Smooth muscle cell (in vitro differentiated cells): ENCODE measurements around the gene MEN1. TPM values are rescaled to one million over a fixed set of nuclear protein-coding genes. Genes with fewer than 3 reads are reported as not detected.

Source experiments
- DNase-seq: peaks from one replicate; lab custom pipeline; 2025; ENCODE audit not compliant: unreplicated experiment; lab: John Stamatoyannopoulos, UW
- H2AFZ ChIP-seq: fragments of 200-600 bp; sonication (generic); 2 replicates; pipeline ENCODE4 v1.6.0; 2016; ENCODE audit warnings: antibody characterized with exemption, low read depth, mild to moderate bottlenecking
- H3F3A ChIP-seq: fragments of 200-600 bp; sonication (generic); 2 replicates; pipeline ENCODE4 v1.6.0; 2017; ENCODE audit warnings: antibody characterized with exemption, low read depth
- H3K27ac ChIP-seq: fragments of 200-600 bp; sonication (generic); 2 replicates; pipeline ENCODE4 v1.5.1; 2016; ENCODE audit warnings: low read depth, mild to moderate bottlenecking
- H3K27me3 ChIP-seq: fragments of 200-600 bp; sonication (generic); 2 replicates; pipeline ENCODE4 v1.6.1; 2016; ENCODE audit warnings: low read depth, mild to moderate bottlenecking
- H3K36me3 ChIP-seq: fragments of 200-600 bp; sonication (generic); 2 replicates; pipeline ENCODE4 v1.5.1; 2016; ENCODE audit warnings: low read depth
- H3K4me1 ChIP-seq: fragments of 200-600 bp; sonication (generic); 2 replicates; pipeline ENCODE4 v1.5.1; 2016; ENCODE audit warnings: low read depth
- H3K4me2 ChIP-seq: fragments of 200-600 bp; sonication (generic); 2 replicates; pipeline ENCODE4 v1.6.0; 2016; ENCODE audit warnings: mild to moderate bottlenecking
- H3K4me3 ChIP-seq: fragments of 200-600 bp; sonication (generic); 2 replicates; pipeline ENCODE4 v1.5.1; 2016; ENCODE audit warnings: mild to moderate bottlenecking
- H3K79me2 ChIP-seq: fragments of 200-600 bp; sonication (generic); 2 replicates; pipeline ENCODE4 v1.6.0; 2016; ENCODE audit warnings: low read depth, mild to moderate bottlenecking
- H3K9ac ChIP-seq: fragments of 200-600 bp; sonication (generic); 2 replicates; pipeline ENCODE4 v1.6.0; 2016; ENCODE audit warnings: low read depth
- H3K9me3 ChIP-seq: fragments of 200-600 bp; sonication (generic); replicated peaks from 2 replicates; pipeline ENCODE4 v1.5.1; 2016; ENCODE audit warnings: low read depth
- H4K20me1 ChIP-seq: fragments of 200-600 bp; sonication (generic); 2 replicates; pipeline ENCODE4 v1.6.0; 2016; ENCODE audit warnings: low read depth
- CTCF ChIP-seq: fragments of 200-600 bp; sonication (generic); IDR thresholded peaks from 2 replicates; pipeline ENCODE4 v1.5.1; 2017; ENCODE audit warnings: borderline replicate concordance, mild to moderate bottlenecking, antibody characterized with exemption; ENCODE audit not compliant: insufficient read depth, poor library complexity, severe bottlenecking
- WGBS: methylation state at CpG from one replicate; pipeline ENCODE4 v1.1.7; 2016; ENCODE audit warnings: low lambda C conversion rate; 5-methylcytosine and 5-hydroxymethylcytosine counted together
- polyA plus RNA-seq: library from polyadenylated mRNA; unstranded; fragments of >200 nt; fragmentation: Nextera tagmentation; extraction: Ambion mirVana; gene quantifications from 2 replicates; pipeline ENCODE4 v1.2.1, GENCODE V29; 2016
- total RNA-seq: library from RNA; depleted of rRNA; stranded (reverse); fragments of >200 nt; gene quantifications from 2 replicates; pipeline ENCODE4 v1.2.3, GENCODE V29; 2014

The MEN1 gene
- total and polyA plus RNA-seq, 2 experiments from 2014 or later, result 11.6 to 37.3 TPM

GRCh38 chr11:64788321-64789215 is 21.8 kb downstream of the MEN1 start:
- Histone ChIP-seq H2AFZ (no peak overlapping the region), H3K27ac (no peak overlapping the region), H3K79me2 (no peaks in the 10 kb centered on the region), H3K27me3 (no peaks in the 10 kb centered on the region), H4K20me1 (no peaks in the 10 kb centered on the region), H3K4me1 (no peaks in the 10 kb centered on the region), H3F3A (no peaks in the 10 kb centered on the region), H3K9me3 (no peaks in the 10 kb centered on the region), H3K9ac (no peak overlapping the region), H3K4me3 (no peak overlapping the region), H3K36me3 (no peaks in the 10 kb centered on the region), H3K4me2 (no peak overlapping the region)
- WGBS, result 91% methylated on average over 9 of the region's 9 CpGs
- no peak for TF ChIP-seq CTCF
- DNase-seq, result no peak

GRCh38 chr11:64787526-64788320 is 22.6 kb downstream of the MEN1 start:
- H3F3A ChIP-seq, result no peaks in the 10 kb centered on the region
- TF ChIP-seq CTCF, result peak; percentile 68
- no peaks in the 10 kb centered on the region for H3K4me1 ChIP-seq
- H3K79me2 ChIP-seq, result no peaks in the 10 kb centered on the region
- H3K9ac ChIP-seq, result no peak overlapping the region
- no peaks in the 10 kb centered on the region for H4K20me1 ChIP-seq
- no peak for DNase-seq
- WGBS, result 56% methylated on average over 15 of the region's 15 CpGs
- H3K9me3 ChIP-seq, result no peaks in the 10 kb centered on the region
- no peak overlapping the region for H3K4me3 ChIP-seq
- H3K36me3 ChIP-seq, result no peaks in the 10 kb centered on the region
- no peak overlapping the region for H3K4me2 ChIP-seq
- no peak overlapping the region for H3K27ac ChIP-seq
- H2AFZ ChIP-seq, result no peak overlapping the region
- no peaks in the 10 kb centered on the region for H3K27me3 ChIP-seq

GRCh38 chr11:64786308-64786707 is 24.0 kb downstream of the MEN1 start:
- 92% methylated on average over 10 of the region's 10 CpGs for WGBS
- H3K9me3 ChIP-seq, result no peaks in the 10 kb centered on the region
- no peak for DNase-seq

More at GRCh38 chr11:64786308-64786707, 24.0 kb downstream of the MEN1 start:
- no peak overlapping the region for H2AFZ ChIP-seq
- no peaks in the 10 kb centered on the region for H3K36me3 ChIP-seq
- no peaks in the 10 kb centered on the region for H3F3A ChIP-seq
- no peak overlapping the region for H3K4me2 ChIP-seq
- TF ChIP-seq CTCF, result no peak
- no peak overlapping the region for H3K4me3 ChIP-seq
- H3K79me2 ChIP-seq, result no peaks in the 10 kb centered on the region
- no peaks in the 10 kb centered on the region for H3K4me1 ChIP-seq
- no peaks in the 10 kb centered on the region for H3K27me3 ChIP-seq
- H3K9ac ChIP-seq, result no peak overlapping the region
- no peaks in the 10 kb centered on the region for H4K20me1 ChIP-seq
- H3K27ac ChIP-seq, result no peak overlapping the region
